H1 (cell line): ENCODE measurements around the gene CUEDC1. TPM values are rescaled to one million over a fixed set of nuclear protein-coding genes. Genes with fewer than 3 reads are reported as not detected.

ENCODE experiments used
- CTCF ChIA-PET: fragments of 300-600 bp; sonication (Branson Sonifier 250); formaldehyde crosslinking; loops from one replicate; lab custom pipeline; 2021; ENCODE audit not compliant: partially characterized antibody; lab: Charles Lee
- POLR2A ChIA-PET: fragments of 300-600 bp; sonication (Branson Sonifier 250); formaldehyde crosslinking; loops from one replicate; lab custom pipeline; 2021; ENCODE audit warnings: inconsistent platforms; ENCODE audit not compliant: partially characterized antibody; lab: Charles Lee
- DNase-seq, 2 experiments: peaks; one replicate each; pipeline versions ENCODE4 v3.0.0 to v3.0.0-alpha.2; 2010 to 2022; ENCODE audit warnings: low spot score in 2 of 2, low read depth in 1 of 2, mixed read lengths in 1 of 2
- FAIRE-seq: peaks from 2 replicates; lab custom pipeline; 2011; peaks lifted over from hg19 to GRCh38; lab: Jason Lieb, UNC
- H2AFZ ChIP-seq: 2 replicates; pipeline ENCODE4 v1.8.1; 2012; ENCODE audit warnings: low read length, inconsistent platforms
- H2AK5ac ChIP-seq: 2 replicates; pipeline ENCODE4 v1.6.1; 2013; ENCODE audit warnings: low read depth, low read length
- H2BK120ac ChIP-seq: replicated peaks from 2 replicates; pipeline ENCODE3; 2013; ENCODE audit warnings: low read depth, low read length, inconsistent platforms
- H2BK12ac ChIP-seq: 2 replicates; pipeline ENCODE4 v1.6.1; 2013; ENCODE audit warnings: low read depth, low read length
- H2BK15ac ChIP-seq: 2 replicates; pipeline ENCODE4 v1.6.1; 2013; ENCODE audit warnings: low read length
- H2BK20ac ChIP-seq: 2 replicates; pipeline ENCODE4 v1.6.1; 2013; ENCODE audit warnings: low read length
- H2BK5ac ChIP-seq: 2 replicates; pipeline ENCODE4 v1.6.1; 2013; ENCODE audit warnings: low read depth, low read length
- H3K14ac ChIP-seq: 2 replicates; pipeline ENCODE4 v1.6.1; 2013; ENCODE audit warnings: inconsistent platforms; ENCODE audit not compliant: insufficient read length
- H3K18ac ChIP-seq: 2 replicates; pipeline ENCODE4 v1.6.1; 2013; ENCODE audit warnings: low read length; ENCODE audit errors: extremely low read depth
- H3K23ac ChIP-seq: 2 replicates; pipeline ENCODE4 v1.6.1; 2013; ENCODE audit warnings: inconsistent platforms; ENCODE audit not compliant: insufficient read length
- H3K23me2 ChIP-seq: 2 replicates; pipeline ENCODE4 v1.6.1; 2013; ENCODE audit warnings: low read depth, low read length
- H3K27ac ChIP-seq: 2 replicates; pipeline ENCODE4 v1.6.1; 2011; ENCODE audit warnings: low read depth, low read length, inconsistent platforms
- H3K27me3 ChIP-seq, 4 experiments: replicated peaks in 1 of 4; 1 replicate in 1 of 4; 2 replicates in 3 of 4; pipeline versions ENCODE4 v1.6.1 to v1.8.1; 2011 to 2013; ENCODE audit warnings: low read length in 3 of 4, mild to moderate bottlenecking in 3 of 4, inconsistent platforms in 2 of 4, mixed read lengths in 2 of 4, moderate library complexity in 1 of 4; ENCODE audit not compliant: control insufficient read depth in 3 of 4, insufficient read depth in 3 of 4; ENCODE audit errors: extremely low read depth in 1 of 4
- H3K36me3 ChIP-seq, 4 experiments: 2 replicates each; pipeline versions ENCODE4 v1.6.1 to v1.8.1; 2011 to 2013; ENCODE audit warnings: mild to moderate bottlenecking in 4 of 4, low read length in 3 of 4, moderate library complexity in 2 of 4, control low read depth in 1 of 4, inconsistent platforms in 1 of 4; ENCODE audit not compliant: insufficient read depth in 4 of 4, control insufficient read depth in 2 of 4
- H3K4ac ChIP-seq: replicated peaks from 2 replicates; pipeline ENCODE3; 2013; ENCODE audit warnings: low read length, low read depth, mixed read lengths, inconsistent platforms; ENCODE audit not compliant: insufficient read length
- H3K4me1 ChIP-seq, 4 experiments: replicated peaks in 1 of 4; 1 replicate in 1 of 4; 2 replicates in 3 of 4; pipeline versions ENCODE4 v1.6.1 to v1.8.1; 2011 to 2013; ENCODE audit warnings: low read length in 3 of 4, inconsistent platforms in 2 of 4, mixed read lengths in 1 of 4; ENCODE audit not compliant: insufficient read depth in 4 of 4, control insufficient read depth in 3 of 4
- H3K4me2 ChIP-seq, 2 experiments: 2 replicates each; pipeline versions ENCODE4 v1.6.1 to v1.8.1; 2011 to 2013; ENCODE audit warnings: low read depth in 2 of 2, low read length in 2 of 2, control low read depth in 1 of 2, inconsistent platforms in 1 of 2, mild to moderate bottlenecking in 1 of 2; ENCODE audit not compliant: insufficient read depth in 1 of 2
- H3K4me3 ChIP-seq, 4 experiments: fragments of 200-600, 300-600 bp in 1 of 4; sonication (generic), shearing (Covaris generic), sonication (Bioruptor Twin) in 1 of 4; 2 replicates each; pipeline versions ENCODE4 v1.5.1 to v1.8.1; 2011 to 2016; ENCODE audit warnings: low read length in 4 of 4, low read depth in 3 of 4, control low read depth in 2 of 4, inconsistent platforms in 2 of 4, mild to moderate bottlenecking in 2 of 4, mixed read lengths in 1 of 4, moderate library complexity in 1 of 4; ENCODE audit not compliant: insufficient read depth in 2 of 4; ENCODE audit errors: extremely low read depth in 1 of 4
- H3K56ac ChIP-seq: replicated peaks from 2 replicates; pipeline ENCODE3; 2013; ENCODE audit warnings: low read depth, mild to moderate bottlenecking, mixed read lengths, low read length, inconsistent platforms; ENCODE audit not compliant: insufficient read length
- H3K79me1 ChIP-seq: 2 replicates; pipeline ENCODE4 v1.6.1; 2013; ENCODE audit warnings: low read depth, low read length, control low read depth
- H3K79me2 ChIP-seq, 2 experiments: 2 replicates each; pipeline versions ENCODE4 v1.6.1 to v1.8.1; 2012 to 2013; ENCODE audit warnings: low read length in 2 of 2, mild to moderate bottlenecking in 2 of 2, inconsistent platforms in 1 of 2; ENCODE audit not compliant: insufficient read depth in 2 of 2, control insufficient read depth in 1 of 2
- H3K9ac ChIP-seq, 4 experiments: replicated peaks in 1 of 4; 1 replicate in 1 of 4; 2 replicates in 3 of 4; pipeline versions ENCODE4 v1.6.1 to v1.8.1; 2011 to 2013; ENCODE audit warnings: low read depth in 3 of 4, low read length in 3 of 4, control low read depth in 2 of 4, mild to moderate bottlenecking in 2 of 4, moderate library complexity in 2 of 4, inconsistent platforms in 1 of 4; ENCODE audit errors: extremely low read depth in 1 of 4
- H3K9me3 ChIP-seq, 2 experiments: 2 replicates each; pipeline versions ENCODE4 v1.6.1 to v1.8.1; 2012 to 2013; ENCODE audit warnings: mild to moderate bottlenecking in 2 of 2, moderate library complexity in 2 of 2, control low read depth in 1 of 2, inconsistent platforms in 1 of 2, low read depth in 1 of 2, low read length in 1 of 2, mixed read lengths in 1 of 2; ENCODE audit not compliant: insufficient read depth in 2 of 2
- H4K20me1 ChIP-seq, 2 experiments: replicated peaks in 1 of 2; 2 replicates each; pipeline versions ENCODE3 to v1.8.1; 2011 to 2013; ENCODE audit warnings: inconsistent platforms in 2 of 2, low read length in 2 of 2, mild to moderate bottlenecking in 1 of 2; ENCODE audit not compliant: insufficient read depth in 2 of 2, control insufficient read depth in 1 of 2
- H4K5ac ChIP-seq: 2 replicates; pipeline ENCODE4 v1.6.1; 2013; ENCODE audit warnings: low read length, low read depth, mixed read lengths, inconsistent platforms; ENCODE audit not compliant: insufficient read length
- H4K8ac ChIP-seq: 2 replicates; pipeline ENCODE4 v1.8.0; 2013; ENCODE audit warnings: mild to moderate bottlenecking, moderate library complexity, low read length, inconsistent platforms; ENCODE audit not compliant: insufficient read depth; ENCODE audit errors: extremely low read depth
- H4K91ac ChIP-seq: replicated peaks from 2 replicates; pipeline ENCODE3; 2013; ENCODE audit warnings: low read length, mixed read lengths, inconsistent platforms; ENCODE audit not compliant: insufficient read length
- CEBPB ChIP-seq: IDR thresholded peaks from 2 replicates; pipeline ENCODE4 v1.6.1; 2012; ENCODE audit warnings: low read depth, low read length
- CHD1 ChIP-seq: IDR thresholded peaks from 2 replicates; pipeline ENCODE4 v1.6.1; 2012; ENCODE audit warnings: low read depth, low read length, improper control_type of control experiment
- CREB1 ChIP-seq: IDR thresholded peaks from 2 replicates; pipeline ENCODE4 v1.6.1; 2012; ENCODE audit warnings: inconsistent platforms
- KDM1A ChIP-seq: fragments of 200-600, 300-600 bp; sonication (generic); IDR thresholded peaks from 2 replicates; pipeline ENCODE4 v1.7.1; 2016; ENCODE audit warnings: mild to moderate bottlenecking, low read length, borderline replicate concordance
- MAFK ChIP-seq: IDR thresholded peaks from 2 replicates; pipeline ENCODE4 v1.6.1; 2012; ENCODE audit warnings: low read depth, mild to moderate bottlenecking, improper control_type of control experiment, low read length
- POLR2A ChIP-seq, 2 experiments: IDR thresholded peaks; 1 replicate in 1 of 2; 2 replicates in 1 of 2; pipeline ENCODE4 v1.6.1; 2011; ENCODE audit warnings: low read depth in 2 of 2, low read length in 2 of 2, mild to moderate bottlenecking in 2 of 2; ENCODE audit errors: control extremely low read depth in 1 of 2
- TBP ChIP-seq: IDR thresholded peaks from 2 replicates; pipeline ENCODE4 v1.6.1; 2011; ENCODE audit warnings: low read depth, low read length, improper control_type of control experiment
- WGBS, 2 experiments: shearing (Covaris generic) in 1 of 2; methylation state at CpG; one replicate each; pipeline versions ENCODE4 v1.1.6 to v1.1.7; 2013 to 2015; ENCODE audit warnings: low lambda C conversion rate in 2 of 2, mixed read lengths in 2 of 2, inconsistent platforms in 1 of 2, low coverage in 1 of 2, missing lambda C conversion rate in 1 of 2; ENCODE audit not compliant: insufficient replicate concordance in 2 of 2, insufficient coverage in 1 of 2, insufficient read length in 1 of 2; ENCODE audit errors: extremely low coverage in 1 of 2, missing lambda C conversion rate in 1 of 2; 5-methylcytosine and 5-hydroxymethylcytosine counted together
- polyA plus RNA-seq, 7 experiments: library from polyadenylated mRNA; depleted of rRNA in 3 of 7; stranded (reverse) in 5 of 7; unstranded in 2 of 7; fragments of >200 nt in 5 of 7; fragments of 200-250 nt in 2 of 7; gene quantifications; 1 replicate in 5 of 7; 2 replicates in 1 of 7; 4 replicates in 1 of 7; pipeline versions ENCODE4 v1.2.1 to v1.2.3, GENCODE V29; 2011 to 2013; ENCODE audit warnings: missing spikeins in 2 of 7, mixed read lengths in 2 of 7
- total RNA-seq: library from RNA; stranded (reverse); fragmentation: NEBNext Ultra II Directional; extraction: Animal tissue kit (Norgen Biotek cat#: 25700); gene quantifications from 2 replicates; pipeline ENCODE4 v1.2.1, GENCODE V29; 2021
- TF ChIP-seq, protein P1 (sequence below): IDR thresholded peaks from 2 replicates; pipeline ENCODE4 v1.6.1; 2012; ENCODE audit warnings: low read length, inconsistent platforms

CUEDC1 gene
- total and polyA plus RNA-seq, 2 of the 8 experiments (the other 6 are each of a cell fraction or from before 2014, with no cell fraction given): 4.0 to 10.7 TPM

DNA sequence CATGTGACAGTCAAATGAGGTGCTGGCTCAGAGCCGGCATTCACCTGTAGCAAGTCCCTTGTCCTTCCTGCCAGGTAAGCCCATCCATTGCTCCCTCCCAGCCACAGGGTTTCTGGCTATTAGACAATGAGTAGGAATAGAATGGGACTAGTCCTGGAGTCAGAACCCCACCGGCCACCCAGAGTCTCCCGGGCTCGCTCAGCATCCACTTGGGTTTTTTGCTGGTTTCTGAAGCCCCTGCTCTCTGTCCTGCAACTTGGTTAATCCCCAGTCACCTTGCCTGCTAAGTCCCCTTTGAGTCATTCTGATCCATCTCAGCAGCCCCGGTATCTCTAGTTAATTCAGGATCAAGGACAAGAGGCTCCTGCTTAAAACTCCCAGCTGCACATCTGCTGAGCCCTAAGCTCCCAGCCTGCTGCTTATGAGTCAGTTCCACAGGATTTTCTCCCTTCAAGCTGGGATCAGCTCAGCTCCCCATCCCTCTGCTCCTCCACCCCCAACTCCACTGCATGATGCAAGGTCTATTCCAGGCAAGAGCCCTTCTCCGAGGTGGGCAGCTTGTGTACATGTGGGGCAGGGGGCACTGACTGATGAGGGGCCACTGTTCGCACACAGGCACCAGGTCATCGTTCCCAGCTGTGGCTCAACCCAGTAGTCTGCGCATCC, 85.5 kb downstream of the CUEDC1 start:
- Histone ChIP-seq H3K36me3 (no peaks in the 10 kb centered on the region; a peak in 1 of 8 replicates), H3K4me2 (no peak overlapping the region), H3K4ac (no peak overlapping the region), H2BK12ac (peak overlapping the region; percentile 75; the same call in 1 of the 2 replicates), H2AK5ac (peak overlapping the region; percentile 82; the same call in 1 of the 2 replicates), H2BK5ac (peak overlapping the region; percentile 13; the same call in 1 of the 2 replicates), H3K79me1 (no peaks in the 10 kb centered on the region), H3K14ac (no peak overlapping the region), H3K18ac (no peak overlapping the region), H3K27me3 (peaks cover 0 to 2% (median under 1%) of the 10 kb centered on the region in 4 experiments; a peak in 3 of 7 replicates), H3K23ac (no peak overlapping the region), H2BK20ac (peak overlapping the region; percentile 48; the same call in 1 of the 2 replicates), H3K56ac (no peak overlapping the region), H4K8ac (no peak overlapping the region), H4K91ac (peak overlapping the region; percentile 63), H2BK15ac (no peak overlapping the region), H3K9ac (no peak overlapping the region), H3K4me3 (no peak overlapping the region), H4K20me1 (no peaks in the 10 kb centered on the region), H3K23me2 (peaks cover 2% of the 10 kb centered on the region; the same call in 1 of the 2 replicates), H3K79me2 (no peaks in the 10 kb centered on the region), H3K4me1 (peaks cover 3 to 27% (median 19%) of the 10 kb centered on the region in 4 experiments), H3K9me3 (no peaks in the 10 kb centered on the region), H2BK120ac (no peak overlapping the region), H3K27ac (no peak overlapping the region), H4K5ac (no peak overlapping the region), H2AFZ (no peak overlapping the region)
- DNase-seq (no peak), FAIRE-seq (no peak)
- CTCF ChIA-PET: interaction anchor here (0.7 to 20.7 kb wide), 13 partner anchors 8 to 241 kb away, joined by 3 to 221 read pairs (median 13); partner anchors contain the start of gene CUEDC1
- POLR2A ChIA-PET: interaction anchor here (1.0 to 32.5 kb wide), 9 partner anchors 8 to 128 kb away, joined by 3 to 672 read pairs (median 4); partner anchors contain the start of genes SRSF1 and VEZF1
- WGBS, 2 experiments: 93% methylated on average over 9 of the region's 9 CpGs; no CpG with 5 or more reads in 1 of the 2 experiments
- no peak for TF ChIP-seq MAFK
- TF ChIP-seq CEBPB: no peak
- TF ChIP-seq TBP: no peak
- TF ChIP-seq CREB1: no peak
- no peak for TF ChIP-seq KDM1A
- no peak for TF ChIP-seq CHD1
- TF ChIP-seq, protein P1, sequence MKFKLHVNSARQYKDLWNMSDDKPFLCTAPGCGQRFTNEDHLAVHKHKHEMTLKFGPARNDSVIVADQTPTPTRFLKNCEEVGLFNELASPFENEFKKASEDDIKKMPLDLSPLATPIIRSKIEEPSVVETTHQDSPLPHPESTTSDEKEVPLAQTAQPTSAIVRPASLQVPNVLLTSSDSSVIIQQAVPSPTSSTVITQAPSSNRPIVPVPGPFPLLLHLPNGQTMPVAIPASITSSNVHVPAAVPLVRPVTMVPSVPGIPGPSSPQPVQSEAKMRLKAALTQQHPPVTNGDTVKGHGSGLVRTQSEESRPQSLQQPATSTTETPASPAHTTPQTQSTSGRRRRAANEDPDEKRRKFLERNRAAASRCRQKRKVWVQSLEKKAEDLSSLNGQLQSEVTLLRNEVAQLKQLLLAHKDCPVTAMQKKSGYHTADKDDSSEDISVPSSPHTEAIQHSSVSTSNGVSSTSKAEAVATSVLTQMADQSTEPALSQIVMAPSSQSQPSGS: no peak
- TF ChIP-seq POLR2A (IDR thresholded peaks at IDR 0.05; ENCODE audit: control extremely low read depth in 1 of 2, low read depth in 2 of 2, low read length in 2 of 2): no peak
